ENCODE measurements around the gene OPA1. TPM values are rescaled to one million over a fixed set of nuclear protein-coding genes. Genes with fewer than 3 reads are reported as not detected.

OPA1 gene
- total and polyA plus RNA-seq, 4 donors: 13.2 to 54.5 (median 33.4) TPM

DNA sequence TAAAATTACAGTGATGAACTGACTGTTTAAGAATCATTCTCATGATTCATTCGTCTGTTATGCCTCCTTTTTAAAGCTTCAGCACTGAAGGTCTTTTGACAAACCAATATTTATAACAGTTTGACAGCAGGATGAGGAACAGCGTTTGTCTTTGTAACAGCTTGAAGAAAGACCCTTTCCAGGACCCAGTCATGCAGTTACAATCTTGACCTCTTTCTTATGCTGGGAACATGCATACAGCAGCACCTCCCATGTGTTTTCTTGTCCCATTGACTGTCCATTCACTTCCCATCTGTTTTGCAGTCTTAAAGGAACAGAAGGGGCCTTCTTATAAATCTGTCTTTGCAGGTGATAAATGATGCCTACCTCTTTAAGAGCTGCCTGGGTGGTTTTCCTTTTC lies 87.2 kb downstream of the OPA1 start:
- TF ChIP-seq, protein P1, sequence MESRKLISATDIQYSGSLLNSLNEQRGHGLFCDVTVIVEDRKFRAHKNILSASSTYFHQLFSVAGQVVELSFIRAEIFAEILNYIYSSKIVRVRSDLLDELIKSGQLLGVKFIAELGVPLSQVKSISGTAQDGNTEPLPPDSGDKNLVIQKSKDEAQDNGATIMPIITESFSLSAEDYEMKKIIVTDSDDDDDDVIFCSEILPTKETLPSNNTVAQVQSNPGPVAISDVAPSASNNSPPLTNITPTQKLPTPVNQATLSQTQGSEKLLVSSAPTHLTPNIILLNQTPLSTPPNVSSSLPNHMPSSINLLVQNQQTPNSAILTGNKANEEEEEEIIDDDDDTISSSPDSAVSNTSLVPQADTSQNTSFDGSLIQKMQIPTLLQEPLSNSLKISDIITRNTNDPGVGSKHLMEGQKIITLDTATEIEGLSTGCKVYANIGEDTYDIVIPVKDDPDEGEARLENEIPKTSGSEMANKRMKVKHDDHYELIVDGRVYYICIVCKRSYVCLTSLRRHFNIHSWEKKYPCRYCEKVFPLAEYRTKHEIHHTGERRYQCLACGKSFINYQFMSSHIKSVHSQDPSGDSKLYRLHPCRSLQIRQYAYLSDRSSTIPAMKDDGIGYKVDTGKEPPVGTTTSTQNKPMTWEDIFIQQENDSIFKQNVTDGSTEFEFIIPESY (IDR thresholded peaks at IDR 0.05): no peak
- TF ChIP-seq TAF1 (conservative IDR thresholded peaks at IDR 0.05) (no peak), YY1 (IDR thresholded peaks at IDR 0.05) (no peak), GABPA (IDR thresholded peaks at IDR 0.05 in 1 of 2, conservative IDR thresholded peaks at IDR 0.05 in 1 of 2) (no peak), RAD21 (IDR thresholded peaks at IDR 0.05) (no peak), NR2F2 (IDR thresholded peaks at IDR 0.05) (no peak), HNF4G (IDR thresholded peaks at IDR 0.05) (no peak), SP1 (IDR thresholded peaks at IDR 0.05) (no peak), JUND (IDR thresholded peaks at IDR 0.05) (no peak), RXRA (IDR thresholded peaks at IDR 0.05) (no peak), MAX (IDR thresholded peaks at IDR 0.05) (no peak), HNF4A (conservative IDR thresholded peaks at IDR 0.05) (no peak), EGR1 (IDR thresholded peaks at IDR 0.05; ENCODE audit: low read depth in 2 of 2) (no peak), FOXA1 (IDR thresholded peaks at IDR 0.05) (no peak)
- TF ChIP-seq, protein P2, sequence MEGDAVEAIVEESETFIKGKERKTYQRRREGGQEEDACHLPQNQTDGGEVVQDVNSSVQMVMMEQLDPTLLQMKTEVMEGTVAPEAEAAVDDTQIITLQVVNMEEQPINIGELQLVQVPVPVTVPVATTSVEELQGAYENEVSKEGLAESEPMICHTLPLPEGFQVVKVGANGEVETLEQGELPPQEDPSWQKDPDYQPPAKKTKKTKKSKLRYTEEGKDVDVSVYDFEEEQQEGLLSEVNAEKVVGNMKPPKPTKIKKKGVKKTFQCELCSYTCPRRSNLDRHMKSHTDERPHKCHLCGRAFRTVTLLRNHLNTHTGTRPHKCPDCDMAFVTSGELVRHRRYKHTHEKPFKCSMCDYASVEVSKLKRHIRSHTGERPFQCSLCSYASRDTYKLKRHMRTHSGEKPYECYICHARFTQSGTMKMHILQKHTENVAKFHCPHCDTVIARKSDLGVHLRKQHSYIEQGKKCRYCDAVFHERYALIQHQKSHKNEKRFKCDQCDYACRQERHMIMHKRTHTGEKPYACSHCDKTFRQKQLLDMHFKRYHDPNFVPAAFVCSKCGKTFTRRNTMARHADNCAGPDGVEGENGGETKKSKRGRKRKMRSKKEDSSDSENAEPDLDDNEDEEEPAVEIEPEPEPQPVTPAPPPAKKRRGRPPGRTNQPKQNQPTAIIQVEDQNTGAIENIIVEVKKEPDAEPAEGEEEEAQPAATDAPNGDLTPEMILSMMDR (IDR thresholded peaks at IDR 0.05; ENCODE audit: low read depth, low read length, missing input control): no peak
- no peak overlapping the region for H3K27ac ChIP-seq (ENCODE audit: low read depth in 1 of 2, low read length in 2 of 2)
- H3K9me3 ChIP-seq (ENCODE audit: control insufficient read depth in 4 of 4, low read length in 3 of 4): no peaks in the 10 kb centered on the region
- H3K9ac ChIP-seq (ENCODE audit: low read depth in 1 of 2, low read length in 2 of 2): no peak overlapping the region
- no peaks in the 10 kb centered on the region for H3K4me1 ChIP-seq (ENCODE audit: control insufficient read depth in 4 of 4, insufficient read depth in 4 of 4, low read length in 3 of 4)
- no peak for DNase-seq (ENCODE audit: low spot score)
- H3K4me3 ChIP-seq (ENCODE audit: low read depth in 1 of 3, low read length in 3 of 3): no peak overlapping the region
- H3K27me3 ChIP-seq (ENCODE audit: control insufficient read depth in 4 of 4, insufficient read depth in 4 of 4, low read length in 3 of 4): no peaks in the 10 kb centered on the region
- WGBS: 89% methylated on average over 2 of the region's 2 CpGs
- H3K36me3 ChIP-seq (ENCODE audit: control insufficient read depth in 4 of 4, insufficient read depth in 3 of 4, low read depth in 1 of 4, low read length in 3 of 4): peaks cover 0 to 9% (median 3%) of the 10 kb centered on the region in 4 donors

GRCh38 chr3:193681631-193682030 lies 88.6 kb downstream of the OPA1 start:
- no peak overlapping the region for H3K9ac ChIP-seq (ENCODE audit: low read depth in 1 of 2, low read length in 2 of 2)
- H3K4me3 ChIP-seq (ENCODE audit: low read depth in 1 of 3, low read length in 3 of 3): no peak overlapping the region
- peaks cover 0 to 9% (median under 1%) of the 10 kb centered on the region in 4 donors for H3K36me3 ChIP-seq (ENCODE audit: control insufficient read depth in 4 of 4, insufficient read depth in 3 of 4, low read depth in 1 of 4, low read length in 3 of 4)
- no peak for DNase-seq (ENCODE audit: low spot score)
- H3K9me3 ChIP-seq (ENCODE audit: control insufficient read depth in 4 of 4, low read length in 3 of 4): no peaks in the 10 kb centered on the region
- no peak overlapping the region for H3K27ac ChIP-seq (ENCODE audit: low read depth in 1 of 2, low read length in 2 of 2)
- TF ChIP-seq HNF4A (conservative IDR thresholded peaks at IDR 0.05): no peak
- TF ChIP-seq JUND (IDR thresholded peaks at IDR 0.05): no peak
- no peak for TF ChIP-seq FOXA1 (IDR thresholded peaks at IDR 0.05)
- TF ChIP-seq SP1 (IDR thresholded peaks at IDR 0.05): no peak
- TF ChIP-seq EGR1 (IDR thresholded peaks at IDR 0.05; ENCODE audit: low read depth in 2 of 2): no peak
- no peak for TF ChIP-seq TAF1 (conservative IDR thresholded peaks at IDR 0.05)
- no peak for TF ChIP-seq MAX (IDR thresholded peaks at IDR 0.05)
- TF ChIP-seq YY1 (IDR thresholded peaks at IDR 0.05): no peak
- no peaks in the 10 kb centered on the region for H3K27me3 ChIP-seq (ENCODE audit: control insufficient read depth in 4 of 4, insufficient read depth in 4 of 4, low read length in 3 of 4)
- WGBS: 81% methylated on average over 1 of the region's 1 CpG
- no peaks in the 10 kb centered on the region for H3K4me1 ChIP-seq (ENCODE audit: control insufficient read depth in 4 of 4, insufficient read depth in 4 of 4, low read length in 3 of 4)
